IMR-90 (cell line): ENCODE data around the gene MAP1LC3A. TPM values are rescaled to one million over a fixed set of nuclear protein-coding genes. Genes with fewer than 3 reads are reported as not detected.
A peak's percentile ranks its signal among the peaks of the same experiment; 100 is the strongest.

Experiments used
- ATAC-seq: fragments of 200-7000 bp; cut with Tn5 transposase; 2 replicates; pipeline ENCODE4 v1.9.1; 2020; ENCODE audit warnings: low read depth, mild to moderate bottlenecking, moderate library complexity
- BruUV-seq: library from RNA; stranded (reverse); fragments of 400-500 nt; replicated peaks from 2 replicates; lab custom pipeline; 2021; lab: Mats Ljungman, UMichigan
- CTCF ChIA-PET: fragments of 300-600 bp; formaldehyde crosslinking; extraction: SDS; loops from one replicate; lab custom pipeline; 2021; ENCODE audit warnings: antibody characterized with exemption; lab: Yijun Ruan, JAX
- POLR2A ChIA-PET: fragments of 300-600 bp; sonication (Branson Sonifier 250); formaldehyde crosslinking; loops from one replicate; lab custom pipeline; 2022; ENCODE audit warnings: antibody characterized with exemption; ENCODE audit not compliant: unreplicated experiment; lab: Charles Lee
- DNase-seq: peaks from one replicate; pipeline ENCODE4 v3.0.0; 2013
- H2AFZ ChIP-seq: replicated peaks from 2 replicates; pipeline ENCODE3; 2013; ENCODE audit warnings: low read length, mild to moderate bottlenecking; ENCODE audit not compliant: poor library complexity
- H2AK5ac ChIP-seq: 2 replicates; pipeline ENCODE4 v1.6.1; 2013; ENCODE audit warnings: low read depth, low read length, inconsistent platforms
- H2AK9ac ChIP-seq: replicated peaks from 2 replicates; pipeline ENCODE3; 2013; ENCODE audit warnings: mild to moderate bottlenecking, low read depth, low read length, moderate library complexity; ENCODE audit not compliant: poor library complexity
- H2BK120ac ChIP-seq: 2 replicates; pipeline ENCODE4 v1.6.1; 2013; ENCODE audit warnings: low read depth, low read length, inconsistent platforms
- H2BK15ac ChIP-seq: 3 replicates; pipeline ENCODE4 v1.6.1; 2013; ENCODE audit warnings: low read depth, low read length, inconsistent platforms
- H2BK20ac ChIP-seq: 2 replicates; pipeline ENCODE4 v1.6.1; 2013; ENCODE audit warnings: low read depth, mild to moderate bottlenecking, inconsistent platforms, low read length, moderate library complexity
- H2BK5ac ChIP-seq: 2 replicates; pipeline ENCODE4 v1.6.1; 2013; ENCODE audit warnings: mild to moderate bottlenecking, low read depth, low read length, inconsistent platforms; ENCODE audit not compliant: poor library complexity, severe bottlenecking
- H3K14ac ChIP-seq: replicated peaks from 2 replicates; pipeline ENCODE4 v1.6.1; 2013; ENCODE audit warnings: low read depth, low read length, inconsistent platforms
- H3K18ac ChIP-seq: 2 replicates; pipeline ENCODE4 v1.6.1; 2013; ENCODE audit warnings: low read depth, low read length, control low read depth
- H3K23ac ChIP-seq: 2 replicates; pipeline ENCODE4 v1.6.1; 2013; ENCODE audit warnings: low read depth, low read length, inconsistent platforms
- H3K27ac ChIP-seq: 2 replicates; pipeline ENCODE4 v1.5.1; 2013; ENCODE audit warnings: mild to moderate bottlenecking, control low read depth, low read length; ENCODE audit not compliant: insufficient read depth
- H3K27me3 ChIP-seq: 2 replicates; pipeline ENCODE4 v1.6.1; 2013; ENCODE audit warnings: low read length; ENCODE audit not compliant: control insufficient read depth, insufficient read depth
- H3K36me3 ChIP-seq: 2 replicates; pipeline ENCODE4 v1.6.1; 2013; ENCODE audit warnings: low read length, mixed read lengths; ENCODE audit not compliant: control insufficient read depth, insufficient read depth
- H3K4ac ChIP-seq: 2 replicates; pipeline ENCODE4 v1.6.1; 2013; ENCODE audit warnings: low read depth, low read length, inconsistent platforms
- H3K4me1 ChIP-seq: 2 replicates; pipeline ENCODE4 v1.6.1; 2013; ENCODE audit warnings: low read length, mixed read lengths; ENCODE audit not compliant: control insufficient read depth, insufficient read depth
- H3K4me2 ChIP-seq: 2 replicates; pipeline ENCODE4 v1.6.1; 2013; ENCODE audit warnings: low read depth, mild to moderate bottlenecking, control low read depth, low read length, moderate library complexity
- H3K4me3 ChIP-seq: 2 replicates; pipeline ENCODE4 v1.5.1; 2013; ENCODE audit warnings: low read depth, mild to moderate bottlenecking, control low read depth, low read length, moderate library complexity; ENCODE audit not compliant: insufficient read depth
- H3K56ac ChIP-seq: 2 replicates; pipeline ENCODE4 v1.6.1; 2013; ENCODE audit warnings: low read length, inconsistent platforms; ENCODE audit not compliant: insufficient read depth; ENCODE audit errors: extremely low read depth
- H3K79me1 ChIP-seq, 2 experiments: 2 replicates each; pipeline ENCODE4 v1.6.1; 2013; ENCODE audit warnings: low read length in 2 of 2, inconsistent platforms in 1 of 2, low read depth in 1 of 2
- H3K9ac ChIP-seq: 2 replicates; pipeline ENCODE4 v1.6.1; 2013; ENCODE audit warnings: low read depth, low read length, control low read depth
- H3K9me1 ChIP-seq: 2 replicates; pipeline ENCODE4 v1.6.1; 2013; ENCODE audit warnings: low read length, inconsistent platforms; ENCODE audit not compliant: insufficient read depth
- H3K9me3 ChIP-seq: 2 replicates; pipeline ENCODE4 v1.6.1; 2013; ENCODE audit warnings: low read length; ENCODE audit not compliant: control insufficient read depth, insufficient read depth
- H4K20me1 ChIP-seq: 2 replicates; pipeline ENCODE4 v1.6.1; 2013; ENCODE audit warnings: low read length, inconsistent platforms; ENCODE audit not compliant: insufficient read depth
- H4K5ac ChIP-seq: 2 replicates; pipeline ENCODE4 v1.6.1; 2013; ENCODE audit warnings: mild to moderate bottlenecking, low read depth, low read length, control low read depth
- H4K8ac ChIP-seq, 2 experiments: 2 replicates each; pipeline ENCODE4 v1.6.1; 2013; ENCODE audit warnings: low read depth in 2 of 2, low read length in 2 of 2, control low read depth in 1 of 2, inconsistent platforms in 1 of 2
- H4K91ac ChIP-seq: 2 replicates; pipeline ENCODE4 v1.6.1; 2013; ENCODE audit warnings: low read depth, low read length, inconsistent platforms; ENCODE audit not compliant: insufficient read depth
- CEBPB ChIP-seq: IDR thresholded peaks from 2 replicates; pipeline ENCODE4 v1.6.1; 2012; ENCODE audit warnings: low read depth, low read length, improper control_type of control experiment
- MAFK ChIP-seq: IDR thresholded peaks from 2 replicates; pipeline ENCODE4 v1.6.1; 2012; ENCODE audit warnings: low read depth, low read length, improper control_type of control experiment
- NFE2L2 ChIP-seq: fragments of 150-350 bp; IDR thresholded peaks from 2 replicates; pipeline ENCODE4 v1.6.1; 2016; ENCODE audit warnings: low read depth, mild to moderate bottlenecking, low read length
- POLR2A ChIP-seq: IDR thresholded peaks from 2 replicates; pipeline ENCODE4 v1.6.1; 2012; ENCODE audit warnings: mild to moderate bottlenecking, low read depth, low read length
- WGBS, 2 experiments: methylation state at CpG; one replicate each; pipeline versions ENCODE4 v1.1.5 to v1.1.7; 2013; ENCODE audit warnings: missing lambda C conversion rate in 2 of 2; ENCODE audit not compliant: insufficient read length in 1 of 2; ENCODE audit errors: extremely low coverage in 2 of 2; 5-methylcytosine and 5-hydroxymethylcytosine counted together
- dilution Hi-C: fragments of 300-500 bp; cut with HindIII; formaldehyde crosslinking; loops from one replicate; pipeline ENCODE4 v1.14.3; 2018; ENCODE audit warnings: low sequenced_read_pairs; ENCODE audit not compliant: unreplicated experiment
- in situ Hi-C: fragments of 300-500 bp; cut with MboI; formaldehyde crosslinking; loops from 3 replicates; pipeline ENCODE4 v1.14.3; 2019; ENCODE audit warnings: low sequenced_read_pairs, inconsistent platforms, mixed read lengths
- intact Hi-C: fragments of 100-400 bp; cut with micrococcal nuclease; formaldehyde crosslinking; loops from 2 replicates; pipeline ENCODE4 v1.10.0; 2022
- polyA plus RNA-seq, 3 experiments: library from polyadenylated mRNA; depleted of rRNA; stranded (reverse); fragments of >200 nt; gene quantifications; 2 replicates each; pipeline ENCODE4 v1.2.3, GENCODE V29; 2012; ENCODE audit warnings: low replicate concordance in 1 of 3
- total RNA-seq: library from RNA; depleted of rRNA; stranded (reverse); fragments of >200 nt; gene quantifications from 2 replicates; pipeline ENCODE4 v1.2.3, GENCODE V29; 2012
- TF ChIP-seq, protein P1 (sequence below): conservative IDR thresholded peaks from 2 replicates; pipeline ENCODE4 v1.5.1; 2012; ENCODE audit warnings: mild to moderate bottlenecking, low read depth, low read length, improper control_type of control experiment

MAP1LC3A gene
- total and polyA plus RNA-seq, 2 of the 4 experiments (the other 2 are of a cell fraction), result 10.0 to 39.7 TPM

DNA sequence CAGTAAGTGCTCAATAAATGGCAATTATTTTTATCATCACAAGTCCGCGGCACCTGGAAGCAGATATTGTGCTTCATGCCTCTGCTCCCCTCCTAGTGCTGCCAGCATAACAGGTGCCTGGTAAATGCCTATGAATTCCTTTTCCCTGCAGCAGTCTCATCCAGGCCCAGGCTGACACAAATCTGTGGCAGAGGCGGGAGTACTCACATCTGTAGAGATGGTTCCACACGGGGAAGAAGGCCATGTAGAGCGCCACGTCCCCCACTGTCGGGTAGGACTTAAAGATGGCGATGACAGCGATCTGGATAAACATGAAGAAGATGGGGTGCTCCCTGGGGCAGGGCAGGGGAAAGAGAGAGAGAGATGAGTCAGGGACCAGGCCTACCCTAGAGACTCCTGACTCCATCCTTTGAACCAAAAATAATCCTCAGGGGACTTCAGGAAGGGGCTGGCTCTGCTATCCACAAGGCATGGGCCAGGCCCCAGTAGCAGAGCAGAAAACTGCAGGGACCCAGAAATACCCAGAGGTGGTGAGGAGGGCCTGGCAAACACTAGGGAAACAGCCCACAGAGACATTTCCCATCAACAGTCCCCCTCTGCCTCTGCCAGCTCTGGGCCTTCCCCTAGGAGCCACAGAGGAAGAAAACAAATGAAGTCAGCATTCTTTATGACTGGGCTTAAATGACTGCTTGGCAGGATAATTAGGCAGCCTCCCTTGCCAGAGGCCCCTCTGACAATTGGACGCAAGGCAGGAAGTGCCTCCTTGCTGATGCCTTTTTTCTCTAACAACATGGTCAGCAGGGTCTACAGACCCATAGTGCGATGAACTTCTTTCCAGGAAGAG lies 23.0 kb downstream of the MAP1LC3A start:
- TF ChIP-seq POLR2A, result no peak
- TF ChIP-seq, protein P1, sequence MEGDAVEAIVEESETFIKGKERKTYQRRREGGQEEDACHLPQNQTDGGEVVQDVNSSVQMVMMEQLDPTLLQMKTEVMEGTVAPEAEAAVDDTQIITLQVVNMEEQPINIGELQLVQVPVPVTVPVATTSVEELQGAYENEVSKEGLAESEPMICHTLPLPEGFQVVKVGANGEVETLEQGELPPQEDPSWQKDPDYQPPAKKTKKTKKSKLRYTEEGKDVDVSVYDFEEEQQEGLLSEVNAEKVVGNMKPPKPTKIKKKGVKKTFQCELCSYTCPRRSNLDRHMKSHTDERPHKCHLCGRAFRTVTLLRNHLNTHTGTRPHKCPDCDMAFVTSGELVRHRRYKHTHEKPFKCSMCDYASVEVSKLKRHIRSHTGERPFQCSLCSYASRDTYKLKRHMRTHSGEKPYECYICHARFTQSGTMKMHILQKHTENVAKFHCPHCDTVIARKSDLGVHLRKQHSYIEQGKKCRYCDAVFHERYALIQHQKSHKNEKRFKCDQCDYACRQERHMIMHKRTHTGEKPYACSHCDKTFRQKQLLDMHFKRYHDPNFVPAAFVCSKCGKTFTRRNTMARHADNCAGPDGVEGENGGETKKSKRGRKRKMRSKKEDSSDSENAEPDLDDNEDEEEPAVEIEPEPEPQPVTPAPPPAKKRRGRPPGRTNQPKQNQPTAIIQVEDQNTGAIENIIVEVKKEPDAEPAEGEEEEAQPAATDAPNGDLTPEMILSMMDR, result no peak
- TF ChIP-seq CEBPB, result no peak
- peak; percentile 52; the same call in 1 of the 2 replicates for TF ChIP-seq NFE2L2
- peak; percentile 64 for TF ChIP-seq MAFK
- no peaks in the 10 kb centered on the region for H3K27me3 ChIP-seq
- peaks cover 4% of the 10 kb centered on the region for H3K36me3 ChIP-seq
- WGBS, 2 experiments, result 60% methylated on average over 2 of the region's 11 CpGs; no CpG with 5 or more reads in 1 of the 2 experiments
- H2BK15ac ChIP-seq, result no peak overlapping the region
- dilution Hi-C loops, result no loop called here
- no peak overlapping the region for H3K4me2 ChIP-seq
- H4K91ac ChIP-seq, result no peak overlapping the region
- H2BK120ac ChIP-seq, result peak overlapping the region; percentile 46; the same call in 1 of the 2 replicates
- peak overlapping the region; percentile 60 for H2AK9ac ChIP-seq
- intact Hi-C loops, result no loop called here
- H3K4me3 ChIP-seq, result no peak overlapping the region
- peak overlapping the region; percentile 65; the same call in 1 of the 2 replicates for H2AK5ac ChIP-seq
- H3K4ac ChIP-seq, result peak overlapping the region; percentile 46
- no peak overlapping the region for H3K9ac ChIP-seq
- ATAC-seq (peak; percentile 60), DNase-seq (peak; percentile 70)
- H3K27ac ChIP-seq, result peak overlapping the region; percentile 23; the same call in 1 of the 2 replicates
- peak overlapping the region; percentile 42 for H4K5ac ChIP-seq
- H2AFZ ChIP-seq, result peak overlapping the region; percentile 45
- H2BK20ac ChIP-seq, result peak overlapping the region; percentile 51; the same call in 1 of the 2 replicates
- peak overlapping the region in 1 of 2 experiments; percentile 76; a peak in 1 of 4 replicates for H4K8ac ChIP-seq
- H3K18ac ChIP-seq, result 0 out of 2 replicates have a peak overlapping the region, but pooled peaks have one; percentile 22
- peak overlapping the region; percentile 62; the same call in 1 of the 2 replicates for H3K14ac ChIP-seq
- H2BK5ac ChIP-seq, result peak overlapping the region; percentile 17
- H3K56ac ChIP-seq, result no peak overlapping the region; the same call in 1 of the 2 replicates
- CTCF ChIA-PET, result interaction anchor here (1.0 kb wide), 1 partner anchor 128 kb away, joined by 4 read pairs; no protein-coding TSS in a partner anchor
- no peak overlapping the region for H3K23ac ChIP-seq
- peaks cover 0 to 3% of the 10 kb centered on the region in 2 experiments; a peak in 2 of 4 replicates for H3K79me1 ChIP-seq
- POLR2A ChIA-PET, result no interaction called here
- no peaks in the 10 kb centered on the region for H3K9me3 ChIP-seq
- H3K4me1 ChIP-seq, result peaks cover 17% of the 10 kb centered on the region
- no peaks in the 10 kb centered on the region for H4K20me1 ChIP-seq
- in situ Hi-C loops, result loop anchor here (10.0 kb wide), 1 partner anchor 183 kb away; no protein-coding TSS in a partner anchor
- BruUV-seq, result no TSS peak
- H3K9me1 ChIP-seq, result peaks cover 17% of the 10 kb centered on the region
